Duodenal mucosa (tissue), 2 donors: ENCODE results near the gene C1orf216.
"Not testable (repeated sequence)": the region's sequence is repeated elsewhere in the genome, so short reads cannot be mapped to it uniquely, and the experiment has no call there.

Experiments used
- H3K27ac ChIP-seq: one replicate; pipeline ENCODE4 v1.7.0; 2013; ENCODE audit warnings: low read depth, low read length
- H3K27me3 ChIP-seq, 2 donors: one replicate each; pipeline ENCODE4 v1.7.0; 2013; ENCODE audit warnings: low read length in 2 of 2, control low read depth in 1 of 2; ENCODE audit not compliant: insufficient read depth in 2 of 2, control insufficient read depth in 1 of 2
- H3K36me3 ChIP-seq, 2 donors: one replicate each; pipeline ENCODE4 v1.7.0; 2013; ENCODE audit warnings: low read length in 2 of 2, control low read depth in 1 of 2; ENCODE audit not compliant: insufficient read depth in 2 of 2, control insufficient read depth in 1 of 2
- H3K4me1 ChIP-seq, 2 donors: one replicate each; pipeline ENCODE4 v1.7.0; 2013; ENCODE audit warnings: low read length in 2 of 2, control low read depth in 1 of 2; ENCODE audit not compliant: insufficient read depth in 2 of 2, control insufficient read depth in 1 of 2
- H3K4me3 ChIP-seq, 2 donors: one replicate each; pipeline ENCODE4 v1.7.0; 2013; ENCODE audit warnings: low read length in 2 of 2, low read depth in 1 of 2
- H3K9ac ChIP-seq, 2 donors: one replicate each; pipeline ENCODE4 v1.7.0; 2013; ENCODE audit warnings: low read length in 2 of 2, low read depth in 1 of 2
- H3K9me3 ChIP-seq, 2 donors: one replicate each; pipeline ENCODE4 v1.7.0; 2013; ENCODE audit warnings: low read length in 2 of 2, control low read depth in 1 of 2; ENCODE audit not compliant: control insufficient read depth in 1 of 2

Gene C1orf216

DNA sequence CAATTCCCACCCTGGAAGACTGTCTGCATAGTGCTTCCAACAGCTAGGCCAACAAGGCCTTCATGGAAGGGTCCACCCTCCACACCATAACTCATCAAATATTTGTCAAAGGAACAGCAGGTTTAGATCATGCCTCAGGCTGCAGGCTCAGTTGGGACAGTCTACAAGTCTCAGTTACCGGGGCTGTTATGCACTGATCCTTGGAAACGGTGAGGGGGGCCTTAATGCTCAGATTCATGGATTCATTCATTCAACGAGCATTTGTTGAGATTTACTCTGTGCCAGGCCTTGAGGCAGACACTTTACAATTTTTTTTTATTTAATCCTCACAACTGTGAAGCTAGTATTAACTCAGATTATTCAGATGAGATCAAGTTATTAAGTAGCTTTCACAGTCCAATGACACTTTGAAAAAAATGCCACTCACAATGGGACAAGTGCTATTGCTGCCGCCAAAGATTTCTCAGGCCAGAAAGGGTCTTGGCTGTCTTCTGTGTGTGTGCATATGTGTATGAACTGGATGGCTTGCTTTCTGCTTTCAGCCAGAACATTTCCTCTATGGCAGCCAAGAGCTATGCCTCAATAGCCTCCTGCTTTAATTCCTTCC, 8.9 kb upstream of the C1orf216 start:
- H3K4me1 ChIP-seq = no peaks in the 10 kb centered on the region
- no peak overlapping the region for H3K9ac ChIP-seq
- H3K27ac ChIP-seq = no peak overlapping the region
- H3K27me3 ChIP-seq = no peaks in the 10 kb centered on the region
- no peaks in the 10 kb centered on the region for H3K9me3 ChIP-seq
- no peak overlapping the region for H3K4me3 ChIP-seq
- no peaks in the 10 kb centered on the region for H3K36me3 ChIP-seq

DNA sequence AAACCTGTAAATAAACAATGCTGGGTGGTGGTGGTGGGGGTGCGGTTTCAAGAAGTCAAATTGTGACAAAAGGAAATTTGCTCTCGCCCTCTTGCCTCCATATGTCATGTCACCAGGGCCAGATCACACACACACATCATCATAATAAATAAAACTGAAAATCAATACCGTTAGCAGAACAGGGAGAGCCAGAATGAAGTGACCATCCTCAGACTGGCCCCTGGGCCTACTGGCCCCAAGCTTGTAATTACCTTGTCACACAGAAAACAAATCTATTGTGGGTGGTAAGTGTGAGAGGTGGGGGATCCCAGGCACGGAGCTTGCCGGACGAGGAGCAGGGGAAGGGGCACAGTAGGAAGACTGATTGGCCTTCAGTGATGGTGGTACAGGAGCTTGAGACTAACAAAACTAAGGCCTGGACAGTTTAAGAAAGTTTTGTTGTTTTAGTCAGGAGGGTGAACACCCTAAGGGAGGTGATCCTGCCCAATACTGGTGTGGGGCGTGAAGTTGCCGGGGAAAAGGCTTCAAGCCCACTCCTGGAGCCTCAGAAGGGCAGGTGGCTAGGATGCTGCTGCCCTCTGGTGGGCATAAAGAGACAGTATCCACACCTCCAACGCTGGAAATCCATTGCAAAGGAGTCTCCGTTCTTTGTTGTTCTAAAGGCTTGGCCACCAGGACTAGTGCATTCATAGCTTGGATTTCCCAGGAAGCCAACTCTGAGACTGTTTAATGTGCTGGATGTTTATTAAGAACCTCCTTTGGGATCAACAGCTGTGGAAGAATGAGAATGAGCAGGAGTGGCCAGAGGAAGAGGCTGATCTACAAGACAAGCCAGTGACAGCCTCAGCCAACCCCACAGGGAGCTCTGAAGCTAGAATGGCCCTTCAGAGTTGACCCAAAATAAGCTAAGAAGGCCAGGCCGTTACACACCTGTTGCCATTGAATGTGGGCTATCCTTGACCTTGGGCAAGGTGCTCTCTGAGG, 8.1 kb upstream of the C1orf216 start:
- Histone ChIP-seq H3K4me1 (no peaks in the 10 kb centered on the region), H3K4me3 (no peak overlapping the region), H3K36me3 (no peaks in the 10 kb centered on the region), H3K27ac (no peak overlapping the region), H3K9ac (no peak overlapping the region), H3K27me3 (no peaks in the 10 kb centered on the region), H3K9me3 (no peaks in the 10 kb centered on the region)

DNA sequence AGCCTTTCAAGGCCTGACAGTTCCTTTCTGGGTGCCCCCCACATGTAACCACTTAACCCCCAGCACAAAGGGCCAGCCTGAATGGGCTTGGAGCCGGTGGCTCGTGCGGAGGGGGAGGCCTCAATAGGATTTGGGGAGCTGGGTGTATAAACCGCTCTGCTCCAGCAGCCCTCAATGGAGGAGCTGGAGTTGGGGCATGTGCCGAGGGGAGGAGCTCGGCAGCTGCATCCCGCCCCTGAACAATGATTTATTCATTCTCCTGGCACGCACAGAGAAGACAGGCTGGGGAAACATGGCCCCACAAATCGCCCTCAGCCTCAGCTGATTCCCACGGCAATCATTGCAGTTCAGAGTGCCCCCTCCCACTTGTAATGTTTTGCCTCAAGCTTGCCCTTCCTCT, 6.9 kb upstream of the C1orf216 start:
- Histone ChIP-seq H3K9me3 (no peaks in the 10 kb centered on the region), H3K27me3 (no peaks in the 10 kb centered on the region), H3K27ac (no peak overlapping the region), H3K9ac (no peak overlapping the region), H3K4me1 (no peaks in the 10 kb centered on the region), H3K4me3 (no peak overlapping the region), H3K36me3 (no peaks in the 10 kb centered on the region)

DNA sequence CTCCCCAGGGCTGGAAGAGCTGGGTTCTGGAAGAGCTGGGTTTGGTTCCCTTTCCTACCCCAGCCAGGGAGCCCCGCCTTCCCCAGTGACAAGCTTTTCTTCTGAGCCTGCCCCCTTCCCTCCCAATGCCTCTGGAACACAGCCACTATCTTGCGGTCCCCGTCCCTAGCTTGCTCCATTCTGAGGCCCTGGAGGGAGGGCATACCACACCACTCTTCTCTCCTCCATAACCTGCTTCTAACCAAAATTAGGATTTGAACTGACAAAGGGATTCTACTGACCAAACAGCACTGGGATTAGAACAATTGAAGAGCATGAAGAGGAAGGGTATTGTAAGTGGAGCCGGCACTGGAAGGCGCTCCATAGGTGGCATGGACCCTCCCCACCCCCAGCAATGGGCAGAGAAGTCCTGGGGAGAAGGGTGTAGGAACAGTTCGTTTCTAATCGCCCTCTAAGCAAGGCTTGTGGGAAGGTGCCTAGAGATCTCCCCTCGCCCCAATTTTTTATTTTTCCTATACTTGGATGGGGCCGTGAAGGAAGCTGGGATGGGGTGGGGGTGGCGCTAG, 690 bp downstream of the C1orf216 start:
- Histone ChIP-seq H3K9ac (peak overlapping the region; percentile 61 to 86), H3K27me3 (no peaks in the 10 kb centered on the region), H3K4me1 (peaks cover 21 to 25% of the 10 kb centered on the region in 2 donors), H3K36me3 (peaks cover 0 to 9% of the 10 kb centered on the region in 2 donors), H3K4me3 (peak overlapping the region; percentile 82 to 84), H3K9me3 (no peaks in the 10 kb centered on the region), H3K27ac (peak overlapping the region; percentile 24)

DNA sequence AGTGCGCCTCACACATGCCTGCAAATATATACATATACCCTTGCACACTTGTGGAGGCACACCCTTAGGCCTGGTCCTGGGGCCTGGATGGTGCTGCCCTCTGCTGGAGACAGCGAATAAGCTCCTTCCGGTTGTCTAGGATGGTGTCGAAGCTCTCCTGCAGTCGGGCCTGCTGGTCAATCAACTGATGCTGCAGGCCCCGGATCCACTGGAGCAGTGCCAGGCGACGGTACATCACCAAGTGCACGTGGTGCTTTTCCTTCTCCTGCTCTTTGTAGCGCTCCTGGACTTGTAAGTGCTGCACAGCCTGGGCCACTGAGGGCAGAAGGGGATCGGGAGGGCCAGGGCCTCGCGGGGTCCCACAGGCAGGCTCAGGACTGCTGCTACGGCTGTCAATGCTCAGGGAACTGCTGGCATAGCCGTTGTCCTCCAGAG, 3.1 kb downstream of the C1orf216 start:
- Histone ChIP-seq H3K9ac (no peak overlapping the region), H3K36me3 (peaks cover 0 to 9% of the 10 kb centered on the region in 2 donors), H3K27me3 (no peaks in the 10 kb centered on the region), H3K9me3 (no peaks in the 10 kb centered on the region), H3K27ac (no peak overlapping the region), H3K4me1 (peaks cover 21 to 25% of the 10 kb centered on the region in 2 donors), H3K4me3 (no peak overlapping the region)

DNA sequence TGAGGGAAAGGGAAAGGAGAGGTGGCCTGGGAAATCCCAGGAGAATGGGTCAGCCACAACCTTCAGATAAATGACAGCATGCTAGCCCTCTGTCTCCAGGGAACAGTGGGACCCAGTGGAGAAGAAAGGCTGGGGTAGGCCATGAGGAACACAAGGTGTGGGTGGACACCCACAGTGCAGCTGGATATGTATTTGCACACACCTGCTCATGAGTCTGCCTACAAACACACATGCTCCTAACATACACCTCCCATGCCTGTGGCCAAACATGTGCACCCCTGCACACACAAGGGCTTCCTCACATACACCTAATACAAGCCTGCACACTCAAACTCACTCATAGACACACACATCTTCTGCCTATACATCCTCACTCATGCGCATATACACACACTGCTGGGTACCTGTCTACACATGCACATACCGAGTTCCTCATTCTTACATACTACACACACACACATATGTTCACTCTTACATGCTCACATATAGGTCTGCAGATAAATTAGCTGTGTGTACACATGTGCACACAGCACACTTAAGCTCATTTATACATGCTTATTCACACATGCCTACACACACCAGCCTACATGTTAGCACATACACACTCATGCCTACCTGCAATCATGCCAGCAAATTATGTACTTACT, 3.6 kb downstream of the C1orf216 start:
- H3K27ac ChIP-seq = no peak overlapping the region
- no peak overlapping the region for H3K4me3 ChIP-seq
- H3K27me3 ChIP-seq = no peaks in the 10 kb centered on the region
- no peak overlapping the region for H3K9ac ChIP-seq
- H3K36me3 ChIP-seq = peaks cover 0 to 9% of the 10 kb centered on the region in 2 donors
- no peaks in the 10 kb centered on the region for H3K9me3 ChIP-seq
- H3K4me1 ChIP-seq = peaks cover 21 to 25% of the 10 kb centered on the region in 2 donors

DNA sequence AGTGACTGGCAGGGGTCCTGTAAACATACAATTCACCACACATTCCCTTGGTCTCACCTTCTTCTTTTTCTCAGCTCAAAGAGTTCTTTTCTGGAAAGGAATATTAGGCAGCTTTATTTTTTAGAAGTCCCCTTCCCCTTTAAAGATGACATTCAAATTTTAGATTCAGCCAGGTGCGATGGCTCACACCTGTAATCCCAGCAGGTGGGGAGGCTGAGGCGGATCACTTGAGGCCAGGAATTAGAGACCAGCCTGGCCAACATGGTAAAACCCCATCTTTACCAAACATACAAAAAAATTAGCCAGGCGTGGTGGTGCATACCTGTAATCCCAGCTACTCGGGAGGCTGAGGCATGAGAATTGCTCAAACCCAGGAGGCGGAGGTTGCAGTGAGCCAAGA, 7.6 kb downstream of the C1orf216 start:
- not testable (repeated sequence) for H3K36me3 ChIP-seq, H3K9ac ChIP-seq, H3K4me3 ChIP-seq, H3K27ac ChIP-seq, H3K9me3 ChIP-seq
- H3K27me3 ChIP-seq = peaks cover 11 to 22% of the 10 kb centered on the region in 2 donors
- H3K4me1 ChIP-seq = peaks cover 14 to 24% of the 10 kb centered on the region in 2 donors

DNA sequence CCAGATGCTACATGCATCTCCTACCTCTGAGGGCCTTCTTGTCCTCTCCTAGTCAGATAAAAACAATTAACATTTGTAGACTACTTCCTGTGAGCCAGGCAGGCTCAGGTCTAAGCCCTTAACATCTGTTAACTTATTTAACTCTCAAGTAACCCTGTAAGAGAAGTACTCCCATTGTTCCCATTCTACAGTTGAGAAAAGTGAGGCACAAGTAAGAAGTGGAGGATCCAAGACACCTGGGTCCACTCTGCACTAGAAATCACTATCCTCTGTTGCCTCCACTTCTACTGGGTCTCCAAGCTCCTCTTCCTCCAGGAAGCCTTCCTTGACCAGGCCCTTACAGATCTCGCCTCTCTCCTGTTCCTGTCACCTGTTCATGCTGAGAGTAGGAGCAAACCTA, 9.7 kb downstream of the C1orf216 start:
- no peak overlapping the region for H3K9ac ChIP-seq
- H3K36me3 ChIP-seq = no peaks in the 10 kb centered on the region
- no peak overlapping the region for H3K4me3 ChIP-seq

DNA sequence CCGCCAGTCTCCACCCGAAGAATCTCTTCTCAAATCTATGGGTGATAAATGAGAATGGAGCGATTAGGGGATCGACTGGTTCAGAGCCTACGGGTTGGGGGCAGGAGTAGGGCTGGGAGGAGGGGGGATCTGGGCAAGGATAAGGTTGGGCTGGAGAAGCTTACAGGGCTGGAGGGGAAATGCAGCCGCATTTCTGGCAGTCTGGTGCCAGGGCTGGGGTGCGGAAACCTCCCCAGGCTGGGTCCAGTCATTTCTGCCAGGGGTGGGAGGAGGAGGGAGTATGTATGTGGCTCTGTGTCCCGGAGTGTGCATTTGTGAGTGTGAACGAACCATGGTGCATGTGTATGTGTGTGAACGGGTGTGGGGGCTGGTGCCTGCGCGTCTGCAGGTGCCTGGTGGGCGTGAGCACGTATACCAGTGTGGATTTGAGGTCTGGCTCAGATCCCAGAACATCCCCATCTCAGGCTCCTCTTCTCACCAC, 10.2 kb downstream of the C1orf216 start:
- H3K27me3 ChIP-seq = peaks cover 11 to 22% of the 10 kb centered on the region in 2 donors
- no peaks in the 10 kb centered on the region for H3K9me3 ChIP-seq
- no peaks in the 10 kb centered on the region for H3K36me3 ChIP-seq
- peak overlapping the region; percentile 59 to 62 for H3K4me3 ChIP-seq
- H3K27ac ChIP-seq = no peak overlapping the region
- peaks cover 6 to 11% of the 10 kb centered on the region in 2 donors for H3K4me1 ChIP-seq
- no peak overlapping the region for H3K9ac ChIP-seq

More for the DNA sequence above, 9.7 kb downstream of the C1orf216 start:
- H3K27me3 ChIP-seq = peaks cover 11 to 22% of the 10 kb centered on the region in 2 donors
- H3K27ac ChIP-seq = no peak overlapping the region
- no peaks in the 10 kb centered on the region for H3K9me3 ChIP-seq
- peaks cover 6 to 11% of the 10 kb centered on the region in 2 donors for H3K4me1 ChIP-seq
